RWPE2 (cell line): Measurements from ENCODE around the gene STARD8.

ENCODE experiments used
- ATAC-seq: fragments of 200-7000 bp; cut with Tn5 transposase; 3 replicates; pipeline ENCODE4 v1.9.1; 2021; ENCODE audit warnings: low read depth
- DNase-seq: peaks from one replicate; pipeline ENCODE4 v3.0.0-alpha.2; 2020; ENCODE audit warnings: low spot score
- H3K27ac ChIP-seq: fragments of 450-650 bp; 2 replicates; pipeline ENCODE4 v1.5.1; 2017; ENCODE audit warnings: mild to moderate bottlenecking; ENCODE audit not compliant: poor library complexity, severe bottlenecking
- H3K27me3 ChIP-seq: fragments of 250-450 bp; sonication (Bioruptor Pico); 2 replicates; pipeline ENCODE4 v1.5.1; 2021; ENCODE audit warnings: mild to moderate bottlenecking, moderate library complexity; ENCODE audit not compliant: insufficient read depth, poor library complexity, severe bottlenecking
- H3K36me3 ChIP-seq: fragments of 250-450 bp; sonication (Bioruptor Pico); 2 replicates; pipeline ENCODE4 v1.5.1; 2020; ENCODE audit warnings: low read depth, mild to moderate bottlenecking, moderate library complexity
- H3K4me1 ChIP-seq: fragments of 250-450 bp; sonication (Bioruptor Pico); 2 replicates; pipeline ENCODE4 v1.5.1; 2021; ENCODE audit warnings: mild to moderate bottlenecking, moderate library complexity; ENCODE audit not compliant: insufficient read depth, poor library complexity, severe bottlenecking
- H3K4me3 ChIP-seq: fragments of 250-450 bp; sonication (Bioruptor Pico); 2 replicates; pipeline ENCODE4 v1.5.1; 2021; ENCODE audit warnings: mild to moderate bottlenecking, moderate library complexity; ENCODE audit not compliant: severe bottlenecking
- H3K9me3 ChIP-seq: fragments of 250-450 bp; sonication (Bioruptor Pico); 2 replicates; pipeline ENCODE4 v1.5.1; 2021; ENCODE audit warnings: mild to moderate bottlenecking, moderate library complexity; ENCODE audit not compliant: severe bottlenecking
- CTCF ChIP-seq: fragments of 450-650 bp; IDR thresholded peaks from one replicate; pipeline ENCODE4 v1.5.1; 2017; ENCODE audit warnings: mild to moderate bottlenecking, moderate library complexity; ENCODE audit not compliant: poor library complexity, severe bottlenecking

STARD8 gene

DNA sequence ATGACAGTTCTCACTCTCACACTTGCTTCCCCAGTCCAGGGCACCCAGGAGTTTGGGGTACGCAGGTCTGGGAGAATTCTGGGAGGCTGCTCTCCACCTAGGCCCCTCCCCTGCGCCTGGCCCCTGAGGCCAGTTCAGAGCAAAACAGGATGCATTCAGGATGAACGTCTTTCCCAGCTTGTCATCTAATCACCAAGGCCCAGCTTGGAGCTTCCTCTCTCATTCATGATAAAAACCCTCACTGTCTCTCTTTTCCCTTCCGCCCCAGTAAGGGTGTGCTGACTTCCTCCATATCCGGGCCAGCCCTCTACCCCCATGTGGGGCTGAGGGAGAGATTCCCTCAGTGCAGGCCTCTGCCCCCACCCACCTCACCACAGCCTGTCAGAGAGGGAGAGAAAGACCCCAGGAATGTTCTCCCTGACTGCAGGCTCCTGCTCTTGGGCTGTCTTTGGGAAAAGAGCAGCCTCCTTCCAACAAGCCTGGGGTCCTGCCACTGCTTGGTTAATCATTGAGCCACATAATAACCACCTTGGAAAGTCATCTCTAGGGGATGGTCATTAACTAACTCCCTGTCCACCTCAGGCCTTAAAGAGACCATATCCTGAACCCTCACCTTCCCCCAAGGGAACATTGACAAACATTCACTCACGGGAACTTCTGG is 50.1 kb downstream of the STARD8 start:
- Histone ChIP-seq H3K36me3 (no peaks in the 10 kb centered on the region), H3K27me3 (no peaks in the 10 kb centered on the region), H3K27ac (no peak overlapping the region), H3K9me3 (no peaks in the 10 kb centered on the region), H3K4me3 (no peak overlapping the region), H3K4me1 (no peaks in the 10 kb centered on the region)
- no peak for TF ChIP-seq CTCF
- DNase-seq (no peak), ATAC-seq (no peak)

- no peaks in the 10 kb centered on the region for H3K36me3 ChIP-seq
- ATAC-seq = no peak
- no peak overlapping the region for H3K4me3 ChIP-seq
- no peak overlapping the region for H3K27ac ChIP-seq
- H3K9me3 ChIP-seq = no peaks in the 10 kb centered on the region
- DNase-seq = no peak
- H3K27me3 ChIP-seq = no peaks in the 10 kb centered on the region
- no peak for TF ChIP-seq CTCF
- no peaks in the 10 kb centered on the region for H3K4me1 ChIP-seq
Observed at GRCh38 chrX:68698942-68699341, 51.5 kb downstream of the STARD8 start.

DNA sequence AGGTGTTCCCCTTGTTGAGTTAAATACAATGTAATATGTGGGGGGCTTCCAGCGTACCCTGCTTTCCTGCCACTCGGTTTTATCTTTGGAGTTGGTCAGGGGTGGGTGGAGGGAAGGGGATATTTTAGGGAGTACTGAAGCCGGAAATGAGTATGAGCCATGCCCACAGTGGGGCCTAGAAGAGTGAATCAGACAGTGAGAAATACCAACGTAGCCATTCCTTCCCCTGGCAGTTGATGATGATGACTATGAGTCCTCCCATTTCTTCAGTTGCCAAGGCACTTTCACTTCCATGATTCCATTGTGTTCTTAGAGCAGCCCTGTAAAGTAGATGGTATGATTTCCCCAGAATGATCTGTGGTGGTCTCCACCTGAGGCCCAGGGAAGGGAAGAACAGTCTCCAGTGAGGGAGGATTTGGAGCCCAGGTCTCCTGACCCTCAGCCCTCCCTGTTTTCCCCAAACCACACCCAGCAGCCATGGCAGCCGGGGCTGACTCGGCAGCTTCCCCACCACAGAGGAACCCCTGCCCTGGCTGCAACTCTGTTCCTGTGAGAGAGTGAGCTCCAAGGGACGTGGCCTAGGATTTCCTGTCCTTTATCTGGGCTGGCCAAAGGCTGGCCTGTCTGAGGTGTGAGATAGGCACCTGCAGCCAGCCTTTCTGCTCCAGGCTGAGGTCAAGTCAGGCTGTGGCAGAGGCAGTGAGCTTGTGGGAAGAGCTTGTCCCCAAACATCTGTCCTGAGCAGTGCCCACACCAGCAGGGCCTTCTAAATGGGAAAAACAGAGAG is 52.7 kb downstream of the STARD8 start:
- Histone ChIP-seq H3K4me1 (no peaks in the 10 kb centered on the region), H3K27ac (no peak overlapping the region), H3K36me3 (no peaks in the 10 kb centered on the region), H3K9me3 (no peaks in the 10 kb centered on the region), H3K4me3 (no peak overlapping the region), H3K27me3 (no peaks in the 10 kb centered on the region)
- TF ChIP-seq CTCF = no peak
- DNase-seq (no peak), ATAC-seq (no peak)

- H3K4me3 ChIP-seq = no peak overlapping the region
- no peak overlapping the region for H3K27ac ChIP-seq
- TF ChIP-seq CTCF = no peak
- no peaks in the 10 kb centered on the region for H3K36me3 ChIP-seq
- H3K27me3 ChIP-seq = no peaks in the 10 kb centered on the region
- no peak for DNase-seq
- ATAC-seq = no peak
- H3K9me3 ChIP-seq = no peaks in the 10 kb centered on the region
- H3K4me1 ChIP-seq = no peaks in the 10 kb centered on the region
Observed at GRCh38 chrX:68703369-68703768, 55.9 kb downstream of the STARD8 start.

GRCh38 chrX:68703846-68704245 is 56.4 kb downstream of the STARD8 start:
- DNase-seq (no peak), ATAC-seq (no peak)
- H3K27ac ChIP-seq = no peak overlapping the region
- H3K27me3 ChIP-seq = no peaks in the 10 kb centered on the region
- H3K4me1 ChIP-seq = no peaks in the 10 kb centered on the region
- H3K36me3 ChIP-seq = no peaks in the 10 kb centered on the region
- H3K4me3 ChIP-seq = no peak overlapping the region
- no peaks in the 10 kb centered on the region for H3K9me3 ChIP-seq
- no peak for TF ChIP-seq CTCF
